ENCODE results near the gene CDKL5. TPM values are rescaled to one million over a fixed set of nuclear protein-coding genes. Genes with fewer than 3 reads are reported as not detected.
A peak's percentile ranks its signal among the peaks of the same experiment; 100 is the strongest.

Gene CDKL5
- total and polyA plus RNA-seq, 8 donors: under 0.01 to 21.4 (median 3.5) TPM

- intact Hi-C loops (cut with DNase I; ENCODE audit: low total_unique reads): no loop called here
- no peaks in the 10 kb centered on the region for H3K36me3 ChIP-seq
- H3K9me3 ChIP-seq: peaks cover 0 to 3% (median 0%) of the 10 kb centered on the region in 4 donors
- H3K4me1 ChIP-seq: peaks cover 0 to 6% (median 0%) of the 10 kb centered on the region in 4 donors
- TF ChIP-seq CTCF (IDR thresholded peaks at IDR 0.05) (no peak), POLR2AphosphoS5 (IDR thresholded peaks at IDR 0.05) (no peak), EP300 (IDR thresholded peaks at IDR 0.05) (no peak), POLR2A (IDR thresholded peaks at IDR 0.05) (no peak)
- DNase-seq: peak in 1 of 2 donors; percentile 28
- H3K27ac ChIP-seq: no peak overlapping the region
- H3K4me3 ChIP-seq: no peak overlapping the region
- H3K27me3 ChIP-seq: no peaks in the 10 kb centered on the region
- 56 to 71% (median 67%) methylated on average over 17 of the region's 17 CpGs for WGBS, 5 donors
Observed at GRCh38 chrX:18677161-18677869, 251.9 kb downstream of the CDKL5 start.

DNA sequence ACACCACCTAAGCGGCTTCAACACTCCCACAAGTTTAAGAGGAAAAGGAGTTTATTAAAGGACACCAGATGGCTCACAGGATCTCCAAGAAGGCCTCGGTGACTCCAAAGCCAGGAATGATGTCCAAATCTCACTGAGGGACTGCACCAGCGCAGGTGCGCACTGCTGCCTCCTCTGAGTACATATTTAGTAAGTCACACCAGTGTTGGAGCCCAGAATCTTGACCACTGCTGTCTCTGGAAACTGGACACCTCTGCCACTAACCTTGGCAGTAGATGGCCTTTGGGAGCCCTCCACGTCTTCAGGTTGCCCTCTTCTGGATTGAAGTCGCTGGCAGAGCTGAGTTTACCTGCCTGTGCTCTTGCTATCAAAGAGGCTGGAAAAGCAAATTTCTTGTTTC lies 256.6 kb downstream of the CDKL5 start:
- H3K27me3 ChIP-seq: no peaks in the 10 kb centered on the region
- intact Hi-C loops (cut with DNase I; ENCODE audit: low total_unique reads): no loop called here
- no peaks in the 10 kb centered on the region for H3K9me3 ChIP-seq
- no peaks in the 10 kb centered on the region for H3K4me1 ChIP-seq
- no peak for TF ChIP-seq POLR2A (IDR thresholded peaks at IDR 0.05)
- no peak for TF ChIP-seq CTCF (IDR thresholded peaks at IDR 0.05)
- no peak for TF ChIP-seq EP300 (IDR thresholded peaks at IDR 0.05)
- no peak for TF ChIP-seq POLR2AphosphoS5 (IDR thresholded peaks at IDR 0.05)
- DNase-seq: no peak
- H3K4me3 ChIP-seq: no peak overlapping the region
- 80 to 93% (median 88%) methylated on average over 6 of the region's 6 CpGs for WGBS, 5 donors
- no peaks in the 10 kb centered on the region for H3K36me3 ChIP-seq
- no peak overlapping the region for H3K27ac ChIP-seq

DNA sequence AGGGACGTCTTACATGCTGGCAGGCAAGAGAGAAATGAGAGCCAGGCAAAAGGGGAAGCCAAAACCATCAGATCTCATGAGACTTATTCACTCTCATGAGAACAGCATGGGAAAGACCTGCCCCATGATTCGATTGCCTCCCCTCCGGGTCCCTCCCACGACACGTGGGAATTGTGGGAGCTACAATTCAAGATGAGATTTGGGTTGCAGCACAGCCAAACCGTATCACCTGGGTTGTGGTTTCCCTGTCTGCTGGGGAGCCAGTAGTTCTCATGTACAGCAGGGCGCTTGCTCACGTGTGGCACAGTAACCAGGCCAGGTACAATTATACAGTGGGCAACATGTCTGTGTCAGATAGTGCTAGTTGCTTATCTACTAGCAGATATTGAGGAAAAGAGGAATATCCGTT lies 257.6 kb downstream of the CDKL5 start:
- Histone ChIP-seq H3K27me3 (no peaks in the 10 kb centered on the region), H3K4me3 (no peak overlapping the region), H3K4me1 (no peaks in the 10 kb centered on the region), H3K36me3 (no peaks in the 10 kb centered on the region), H3K27ac (no peak overlapping the region), H3K9me3 (no peaks in the 10 kb centered on the region)
- 78 to 95% (median 85%) methylated on average over 9 of the region's 9 CpGs for WGBS, 5 donors
- intact Hi-C loops (cut with DNase I; ENCODE audit: low total_unique reads): no loop called here
- DNase-seq: no peak
- TF ChIP-seq POLR2A (IDR thresholded peaks at IDR 0.05) (no peak), CTCF (IDR thresholded peaks at IDR 0.05) (no peak), POLR2AphosphoS5 (IDR thresholded peaks at IDR 0.05) (no peak), EP300 (IDR thresholded peaks at IDR 0.05) (no peak)

- H3K9me3 ChIP-seq: peaks cover 0 to 8% (median 0%) of the 10 kb centered on the region in 4 donors
- H3K27me3 ChIP-seq: no peaks in the 10 kb centered on the region
- no peak for DNase-seq
- H3K4me1 ChIP-seq: no peaks in the 10 kb centered on the region
- H3K27ac ChIP-seq: no peak overlapping the region
- no peak overlapping the region for H3K4me3 ChIP-seq
- intact Hi-C loops (cut with DNase I; ENCODE audit: low total_unique reads): no loop called here
- H3K36me3 ChIP-seq: no peaks in the 10 kb centered on the region
- no peak for TF ChIP-seq CTCF (IDR thresholded peaks at IDR 0.05)
- no peak for TF ChIP-seq POLR2A (IDR thresholded peaks at IDR 0.05)
- no peak for TF ChIP-seq POLR2AphosphoS5 (IDR thresholded peaks at IDR 0.05)
- TF ChIP-seq EP300 (IDR thresholded peaks at IDR 0.05): no peak
- WGBS, 5 donors: 79 to 93% (median 85%) methylated on average over 6 to 7 of the region's 7 CpGs
Observed at GRCh38 chrX:18687856-18688495, 262.6 kb downstream of the CDKL5 start.
